Colonic mucosa (tissue), 4 donors: Measurements from ENCODE around the gene DOCK9. TPM values are rescaled to one million over a fixed set of nuclear protein-coding genes. Genes with fewer than 3 reads are reported as not detected.

Source experiments
- DNase-seq: peaks from one replicate; pipeline ENCODE4 v3.0.0-alpha.2; 2020
- H3K27ac ChIP-seq: fragments of 200-600 bp; one replicate; pipeline ENCODE4 v1.8.0; 2021
- H3K27me3 ChIP-seq: fragments of 200-600 bp; one replicate; pipeline ENCODE4 v1.8.0; 2021
- H3K36me3 ChIP-seq: fragments of 200-600 bp; one replicate; pipeline ENCODE4 v1.8.0; 2021
- H3K4me1 ChIP-seq: fragments of 200-600 bp; one replicate; pipeline ENCODE4 v1.8.0; 2021; ENCODE audit warnings: mild to moderate bottlenecking
- H3K4me3 ChIP-seq: fragments of 200-600 bp; one replicate; pipeline ENCODE4 v1.8.0; 2021
- H3K9ac ChIP-seq, 2 donors: one replicate each; pipeline ENCODE4 v1.7.0; 2013; ENCODE audit warnings: control low read depth in 2 of 2, low read depth in 2 of 2, low read length in 2 of 2
- H3K9me3 ChIP-seq: fragments of 200-600 bp; one replicate; pipeline ENCODE4 v1.8.0; 2021
- intact Hi-C: fragments of 100-400 bp; cut with DNase I; formaldehyde crosslinking; loops from one replicate; pipeline ENCODE4 v1.14.1; 2022
- total RNA-seq, 2 donors: library from RNA; stranded (reverse); fragmentation: NEBNext Ultra II Directional in 1 of 2; extraction: Animal tissue kit (Norgen Biotek cat#: 25700) in 1 of 2; gene quantifications; one replicate each; pipeline ENCODE4 v1.2.1, GENCODE V29; 2021
- TF ChIP-seq, protein P1 (sequence below): fragments of 200-600 bp; IDR thresholded peaks from one replicate; pipeline ENCODE4 v1.8.0; 2022; ENCODE audit warnings: antibody characterized with exemption, mild to moderate bottlenecking
- donor health status: healthy.
- donor health status: DM: no; HTN: no; CAD: no.
- donor health status: DM: no; HTN: no; CAD: no.

Gene DOCK9
- total RNA-seq, 2 donors from 2014 or later, result 42.3 to 52.4 TPM

DNA sequence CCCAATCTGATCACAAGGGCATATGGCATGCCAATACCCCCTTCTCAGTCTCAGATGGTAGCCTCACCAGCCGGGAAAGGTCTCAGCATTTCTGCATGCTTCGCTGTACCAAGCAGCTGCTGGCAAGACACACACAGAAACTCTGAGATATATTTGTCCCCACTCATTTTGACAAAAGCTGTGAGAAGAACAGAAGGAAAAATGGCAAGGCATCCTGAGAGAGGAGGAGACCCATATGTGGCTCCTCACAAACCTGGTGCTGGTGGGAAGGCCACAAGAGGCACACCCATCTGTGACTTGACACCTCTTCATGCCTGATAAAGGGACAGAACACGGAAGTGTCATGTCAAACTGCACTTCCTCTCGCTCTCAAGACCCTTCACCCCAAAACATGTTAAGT, 36.7 kb upstream of the DOCK9 start:
- intact Hi-C loops, result no loop called here

GRCh38 chr13:99013951-99014350, 36.1 kb upstream of the DOCK9 start:
- intact Hi-C loops, result no loop called here
- Histone ChIP-seq H3K4me3 (no peak overlapping the region), H3K9me3 (no peaks in the 10 kb centered on the region), H3K9ac (no peak overlapping the region), H3K27ac (no peak overlapping the region), H3K36me3 (no peaks in the 10 kb centered on the region), H3K4me1 (no peaks in the 10 kb centered on the region), H3K27me3 (no peaks in the 10 kb centered on the region)
- TF ChIP-seq, protein P1, sequence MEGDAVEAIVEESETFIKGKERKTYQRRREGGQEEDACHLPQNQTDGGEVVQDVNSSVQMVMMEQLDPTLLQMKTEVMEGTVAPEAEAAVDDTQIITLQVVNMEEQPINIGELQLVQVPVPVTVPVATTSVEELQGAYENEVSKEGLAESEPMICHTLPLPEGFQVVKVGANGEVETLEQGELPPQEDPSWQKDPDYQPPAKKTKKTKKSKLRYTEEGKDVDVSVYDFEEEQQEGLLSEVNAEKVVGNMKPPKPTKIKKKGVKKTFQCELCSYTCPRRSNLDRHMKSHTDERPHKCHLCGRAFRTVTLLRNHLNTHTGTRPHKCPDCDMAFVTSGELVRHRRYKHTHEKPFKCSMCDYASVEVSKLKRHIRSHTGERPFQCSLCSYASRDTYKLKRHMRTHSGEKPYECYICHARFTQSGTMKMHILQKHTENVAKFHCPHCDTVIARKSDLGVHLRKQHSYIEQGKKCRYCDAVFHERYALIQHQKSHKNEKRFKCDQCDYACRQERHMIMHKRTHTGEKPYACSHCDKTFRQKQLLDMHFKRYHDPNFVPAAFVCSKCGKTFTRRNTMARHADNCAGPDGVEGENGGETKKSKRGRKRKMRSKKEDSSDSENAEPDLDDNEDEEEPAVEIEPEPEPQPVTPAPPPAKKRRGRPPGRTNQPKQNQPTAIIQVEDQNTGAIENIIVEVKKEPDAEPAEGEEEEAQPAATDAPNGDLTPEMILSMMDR, result no peak
- no peak for DNase-seq

More for the DNA sequence above, 36.7 kb upstream of the DOCK9 start:
- Histone ChIP-seq H3K27ac (no peak overlapping the region), H3K36me3 (no peaks in the 10 kb centered on the region), H3K9ac (no peak overlapping the region), H3K9me3 (no peaks in the 10 kb centered on the region), H3K4me1 (no peaks in the 10 kb centered on the region), H3K27me3 (no peaks in the 10 kb centered on the region), H3K4me3 (no peak overlapping the region)
- no peak for DNase-seq
- TF ChIP-seq, protein P1, result no peak

GRCh38 chr13:99012539-99012938, 34.7 kb upstream of the DOCK9 start:
- Histone ChIP-seq H3K9me3 (no peaks in the 10 kb centered on the region), H3K36me3 (no peaks in the 10 kb centered on the region), H3K27me3 (no peaks in the 10 kb centered on the region), H3K27ac (no peak overlapping the region), H3K4me1 (no peaks in the 10 kb centered on the region), H3K9ac (no peak overlapping the region), H3K4me3 (no peak overlapping the region)
- intact Hi-C loops, result no loop called here
- no peak for DNase-seq
- TF ChIP-seq, protein P1, result no peak

- TF ChIP-seq, protein P1, result no peak
- Histone ChIP-seq H3K36me3 (no peaks in the 10 kb centered on the region), H3K27me3 (no peaks in the 10 kb centered on the region), H3K4me3 (no peak overlapping the region), H3K9me3 (no peaks in the 10 kb centered on the region), H3K27ac (no peak overlapping the region), H3K4me1 (no peaks in the 10 kb centered on the region), H3K9ac (no peak overlapping the region)
- intact Hi-C loops, result no loop called here
- no peak for DNase-seq
These were observed 32.2 kb upstream of the DOCK9 start for GRCh38 chr13:99009987-99010551.

DNA sequence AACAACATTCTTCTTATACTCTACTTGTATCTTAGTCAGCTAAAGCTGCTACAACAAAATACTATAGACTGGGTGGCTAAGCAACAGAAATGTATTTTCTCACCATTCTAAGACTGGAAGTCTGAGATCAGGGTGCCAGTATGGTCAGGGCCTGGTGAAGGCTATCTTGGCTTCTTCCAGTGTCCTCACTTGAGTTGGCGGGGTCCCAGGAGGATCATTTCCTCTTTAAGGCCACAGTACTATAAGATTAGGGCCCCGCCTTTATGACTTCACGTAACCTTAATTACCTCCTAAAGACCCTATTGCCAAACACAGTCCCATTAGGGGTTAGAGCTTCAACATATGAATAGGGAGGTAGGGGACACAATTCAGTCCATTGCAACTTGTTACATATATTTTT, 30.7 kb upstream of the DOCK9 start:
- Histone ChIP-seq H3K27ac (no peak overlapping the region), H3K4me1 (no peaks in the 10 kb centered on the region), H3K9ac (no peak overlapping the region), H3K9me3 (no peaks in the 10 kb centered on the region), H3K36me3 (no peaks in the 10 kb centered on the region), H3K27me3 (no peaks in the 10 kb centered on the region), H3K4me3 (no peak overlapping the region)
- no peak for DNase-seq
- TF ChIP-seq, protein P1, result no peak
- intact Hi-C loops, result no loop called here
